B cell (primary cell): ENCODE data around the gene TMEM253. TPM values are rescaled to one million over a fixed set of nuclear protein-coding genes. Genes with fewer than 3 reads are reported as not detected.

Experiments used
- ATAC-seq: fragments of 200-7000 bp; cut with Tn5 transposase; one replicate; pipeline ENCODE4 v1.10.0; 2021; ENCODE audit warnings: low read depth, mild to moderate bottlenecking, moderate number of reproducible peaks, moderate library complexity
- CTCF ChIA-PET: fragments of 350-600 bp; sonication (Branson Sonifier 250); formaldehyde crosslinking; loops from one replicate; lab custom pipeline; 2021; ENCODE audit warnings: antibody characterized with exemption, inconsistent platforms; lab: Charles Lee
- POLR2A ChIA-PET: fragments of 350-600 bp; sonication (Branson Sonifier 250); formaldehyde crosslinking; loops from one replicate; lab custom pipeline; 2021; ENCODE audit warnings: antibody characterized with exemption; lab: Charles Lee
- DNase-seq: peaks from one replicate; pipeline ENCODE4 v3.0.0; 2013
- H2AFZ ChIP-seq: 2 replicates; pipeline ENCODE4 v1.6.1; 2012; ENCODE audit warnings: mild to moderate bottlenecking, low read depth, low read length; ENCODE audit not compliant: insufficient read depth, poor library complexity, severe bottlenecking
- H3K27ac ChIP-seq, 2 donors: 1 replicate in 1 of 2; 2 replicates in 1 of 2; pipeline ENCODE4 v1.5.1; 2012 to 2013; ENCODE audit warnings: low read length in 2 of 2, mild to moderate bottlenecking in 2 of 2, moderate library complexity in 1 of 2
- H3K27me3 ChIP-seq, 4 experiments: fragments of 200-600 bp in 1 of 4; sonication (generic) in 1 of 4; replicated peaks in 1 of 4; 1 replicate in 2 of 4; 2 replicates in 2 of 4; pipeline versions ENCODE4 v1.6.1 to v1.7.0; 2013 to 2016; ENCODE audit warnings: low read length in 3 of 4, mild to moderate bottlenecking in 2 of 4, mixed read lengths in 1 of 4, moderate library complexity in 1 of 4; ENCODE audit not compliant: insufficient read depth in 4 of 4, control insufficient read depth in 3 of 4; ENCODE audit errors: control extremely low read depth in 1 of 4
- H3K36me3 ChIP-seq, 2 experiments: replicated peaks in 1 of 2; 1 replicate in 1 of 2; 2 replicates in 1 of 2; pipeline versions ENCODE4 v1.6.1 to v1.7.1; 2013; ENCODE audit warnings: low read length in 1 of 2; ENCODE audit not compliant: insufficient read depth in 2 of 2, control insufficient read depth in 1 of 2; ENCODE audit errors: control extremely low read depth in 1 of 2, extremely low read depth in 1 of 2
- H3K4me1 ChIP-seq, 2 donors: fragments of 200-600 bp in 1 of 2; sonication (generic) in 1 of 2; 1 replicate in 1 of 2; 2 replicates in 1 of 2; pipeline versions ENCODE4 v1.5.1 to v1.6.1; 2013 to 2017; ENCODE audit warnings: low read length in 2 of 2; ENCODE audit not compliant: control insufficient read depth in 2 of 2, insufficient read depth in 2 of 2
- H3K4me2 ChIP-seq: replicated peaks from 2 replicates; pipeline ENCODE3; 2012; ENCODE audit warnings: mild to moderate bottlenecking, low read depth, low read length; ENCODE audit not compliant: poor library complexity, severe bottlenecking
- H3K4me3 ChIP-seq, 5 experiments: fragments of 200-600 bp in 1 of 5; sonication (generic) in 1 of 5; 1 replicate in 3 of 5; 2 replicates in 2 of 5; pipeline versions ENCODE4 v1.5.1 to v1.7.0; 2011 to 2016; ENCODE audit warnings: low read length in 4 of 5, mild to moderate bottlenecking in 4 of 5, low read depth in 2 of 5, control low read depth in 1 of 5, moderate library complexity in 1 of 5; ENCODE audit not compliant: insufficient read depth in 1 of 5; ENCODE audit errors: control extremely low read depth in 1 of 5, extremely low read depth in 1 of 5
- H3K79me2 ChIP-seq: fragments of 200-600 bp; sonication (generic); one replicate; pipeline ENCODE4 v1.6.0; 2016; ENCODE audit warnings: low read length; ENCODE audit not compliant: control insufficient read depth, insufficient read depth
- H3K9ac ChIP-seq: fragments of 200-600 bp; sonication (generic); 2 replicates; pipeline ENCODE4 v1.6.1; 2017; ENCODE audit warnings: mild to moderate bottlenecking, low read length, moderate library complexity
- H3K9me3 ChIP-seq, 3 donors: one replicate each; pipeline versions ENCODE4 v1.6.1 to v1.7.1; 2013; ENCODE audit warnings: low read length in 2 of 3; ENCODE audit not compliant: control insufficient read depth in 2 of 3, insufficient read depth in 1 of 3; ENCODE audit errors: control extremely low read depth in 1 of 3
- H4K20me1 ChIP-seq: 2 replicates; pipeline ENCODE4 v1.6.0; 2012; ENCODE audit warnings: mild to moderate bottlenecking, low read length; ENCODE audit not compliant: insufficient read depth, control insufficient read depth, poor library complexity, severe bottlenecking
- H3K27ac Mint-ChIP-seq: one replicate; pipeline ENCODE4 v1.8.0; 2021; ENCODE audit warnings: mixed read lengths
- H3K27me3 Mint-ChIP-seq: one replicate; pipeline ENCODE4 v1.8.0; 2021; ENCODE audit warnings: mixed read lengths
- H3K4me1 Mint-ChIP-seq: one replicate; pipeline ENCODE4 v1.8.0; 2021; ENCODE audit warnings: mixed read lengths
- H3K4me3 Mint-ChIP-seq: one replicate; pipeline ENCODE4 v1.8.0; 2021; ENCODE audit warnings: mixed read lengths
- H3K9me3 Mint-ChIP-seq: one replicate; pipeline ENCODE4 v1.8.0; 2022; ENCODE audit warnings: mixed read lengths; ENCODE audit not compliant: insufficient read depth
- EZH2 ChIP-seq: IDR thresholded peaks from 2 replicates; pipeline ENCODE4 v1.6.1; 2012; ENCODE audit warnings: borderline replicate concordance, low read depth, mild to moderate bottlenecking, moderate library complexity, low read length; ENCODE audit not compliant: insufficient read depth, poor library complexity, severe bottlenecking
- WGBS: methylation state at CpG from one replicate; pipeline ENCODE4 v1.1.5; 2013; ENCODE audit warnings: missing lambda C conversion rate; ENCODE audit not compliant: insufficient coverage; 5-methylcytosine and 5-hydroxymethylcytosine counted together
- intact Hi-C: fragments of 100-400 bp; cut with micrococcal nuclease; formaldehyde crosslinking; loops from one replicate; pipeline ENCODE4 v1.10.0; 2022
- polyA plus RNA-seq: library from polyadenylated mRNA; depleted of rRNA; stranded (reverse); fragments of >200 nt; gene quantifications from 2 replicates; pipeline ENCODE4 v1.2.3, GENCODE V29; 2012
- total RNA-seq, 2 donors: library from RNA; stranded (reverse); fragments of 120-200 nt in 1 of 2; gene quantifications; 1 replicate in 1 of 2; 2 replicates in 1 of 2; pipeline versions ENCODE4 v1.2.3 to v1.2.4, GENCODE V29; 2013 to 2022
- TF ChIP-seq, protein P1 (sequence below): fragments of 200-600 bp; IDR thresholded peaks from one replicate; pipeline ENCODE4 v1.8.0; 2022; ENCODE audit warnings: antibody characterized with exemption, mild to moderate bottlenecking

Gene TMEM253
- total and polyA plus RNA-seq, 2 donors (not counting 1 experiment from before 2014, with no cell fraction given), result not detected

- ChIA-PET POLR2A (no interaction called here), CTCF (interaction anchor here (2.4 to 6.2 kb wide), 2 partner anchors 17 to 31 kb away, joined by 10 to 133 read pairs; no protein-coding TSS in a partner anchor)
- Histone ChIP-seq H3K36me3 (no peaks in the 10 kb centered on the region), H3K4me3 (no peak overlapping the region), H2AFZ (no peak overlapping the region), H3K9ac (no peak overlapping the region), H3K27me3 (peaks cover 0 to 24% (median 3%) of the 10 kb centered on the region in 4 experiments), H3K4me2 (no peak overlapping the region), H3K79me2 (no peaks in the 10 kb centered on the region), H3K27ac (no peak overlapping the region), H3K9me3 (peaks cover 0 to 2% (median 0%) of the 10 kb centered on the region in 3 donors), H4K20me1 (no peaks in the 10 kb centered on the region), H3K4me1 (peaks cover 14 to 16% of the 10 kb centered on the region in 2 donors)
- Mint-ChIP-seq H3K27me3 (peaks cover 12% of the 10 kb centered on the region), H3K9me3 (no peaks in the 10 kb centered on the region), H3K4me3 (no peak overlapping the region), H3K27ac (no peak overlapping the region), H3K4me1 (peaks cover 23% of the 10 kb centered on the region)
- intact Hi-C loops, result no loop called here
- WGBS, result 93% methylated on average over 9 of the region's 9 CpGs
- TF ChIP-seq, protein P1, sequence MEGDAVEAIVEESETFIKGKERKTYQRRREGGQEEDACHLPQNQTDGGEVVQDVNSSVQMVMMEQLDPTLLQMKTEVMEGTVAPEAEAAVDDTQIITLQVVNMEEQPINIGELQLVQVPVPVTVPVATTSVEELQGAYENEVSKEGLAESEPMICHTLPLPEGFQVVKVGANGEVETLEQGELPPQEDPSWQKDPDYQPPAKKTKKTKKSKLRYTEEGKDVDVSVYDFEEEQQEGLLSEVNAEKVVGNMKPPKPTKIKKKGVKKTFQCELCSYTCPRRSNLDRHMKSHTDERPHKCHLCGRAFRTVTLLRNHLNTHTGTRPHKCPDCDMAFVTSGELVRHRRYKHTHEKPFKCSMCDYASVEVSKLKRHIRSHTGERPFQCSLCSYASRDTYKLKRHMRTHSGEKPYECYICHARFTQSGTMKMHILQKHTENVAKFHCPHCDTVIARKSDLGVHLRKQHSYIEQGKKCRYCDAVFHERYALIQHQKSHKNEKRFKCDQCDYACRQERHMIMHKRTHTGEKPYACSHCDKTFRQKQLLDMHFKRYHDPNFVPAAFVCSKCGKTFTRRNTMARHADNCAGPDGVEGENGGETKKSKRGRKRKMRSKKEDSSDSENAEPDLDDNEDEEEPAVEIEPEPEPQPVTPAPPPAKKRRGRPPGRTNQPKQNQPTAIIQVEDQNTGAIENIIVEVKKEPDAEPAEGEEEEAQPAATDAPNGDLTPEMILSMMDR, result no peak
- no peak for TF ChIP-seq EZH2
- ATAC-seq (no peak), DNase-seq (no peak)
Measured at GRCh38 chr14:21075719-21076437, 25.0 kb upstream of the TMEM253 start.

- no peak overlapping the region for H3K27ac Mint-ChIP-seq
- H3K9me3 Mint-ChIP-seq, result no peaks in the 10 kb centered on the region
- peaks cover 0 to 13% (median 0%) of the 10 kb centered on the region in 4 experiments for H3K27me3 ChIP-seq
Measured at GRCh38 chr14:21077672-21078071, 23.2 kb upstream of the TMEM253 start.

More at GRCh38 chr14:21077672-21078071, 23.2 kb upstream of the TMEM253 start:
- Mint-ChIP-seq H3K4me3 (no peak overlapping the region), H3K27me3 (peaks cover 12% of the 10 kb centered on the region), H3K4me1 (peaks cover 5% of the 10 kb centered on the region)
- ChIA-PET CTCF (interaction anchor here (0.6 to 2.4 kb wide), 4 partner anchors 10 to 27 kb away, joined by 3 to 14 read pairs (median 7); no protein-coding TSS in a partner anchor), POLR2A (no interaction called here)
- Histone ChIP-seq H3K9ac (no peak overlapping the region), H3K79me2 (no peaks in the 10 kb centered on the region), H3K4me3 (no peak overlapping the region), H3K4me2 (no peak overlapping the region), H3K27ac (no peak overlapping the region), H3K36me3 (no peaks in the 10 kb centered on the region), H4K20me1 (no peaks in the 10 kb centered on the region), H2AFZ (no peak overlapping the region), H3K9me3 (peaks cover 0 to 3% (median 0%) of the 10 kb centered on the region in 3 donors), H3K4me1 (peaks cover 0 to under 1% of the 10 kb centered on the region in 2 donors)
- DNase-seq, result no peak
- TF ChIP-seq EZH2, result no peak
- TF ChIP-seq, protein P1, result no peak
- intact Hi-C loops, result no loop called here
- no CpG with 5 or more reads among the region's 2 CpGs for WGBS
- ATAC-seq, result no peak
